SK-N-SH (cell line): Measurements from ENCODE around the gene PEX14. TPM values are rescaled to one million over a fixed set of nuclear protein-coding genes. Genes with fewer than 3 reads are reported as not detected.

Experiments
- CTCF ChIA-PET: fragments of 300-600, 350-600 bp; formaldehyde crosslinking; extraction: SDS; loops from one replicate; lab custom pipeline; 2021; lab: Yijun Ruan, JAX
- POLR2A ChIA-PET: fragments of 350-600 bp; sonication (Branson Sonifier 250); formaldehyde crosslinking; extraction: SDS; loops from one replicate; lab custom pipeline; 2020; ENCODE audit warnings: antibody characterized with exemption, inconsistent platforms; lab: Yijun Ruan, JAX
- DNase-seq: peaks from one replicate; pipeline ENCODE4 v3.0.0; 2012
- H2AFZ ChIP-seq: fragments of 200-600 bp; sonication (generic); 2 replicates; pipeline ENCODE4 v1.8.1; 2016; ENCODE audit warnings: antibody characterized with exemption, mild to moderate bottlenecking, low read depth
- H3F3A ChIP-seq: fragments of 200-600 bp; sonication (generic); replicated peaks from 2 replicates; pipeline ENCODE3; 2016; ENCODE audit warnings: antibody characterized with exemption, mild to moderate bottlenecking; ENCODE audit not compliant: insufficient read depth
- H3K27ac ChIP-seq, 2 experiments: fragments of 200-500 bp in 1 of 2; fragments of 200-600 bp in 1 of 2; sonication (Bioruptor generic) in 1 of 2; sonication (generic), shearing (Covaris generic) in 1 of 2; 2 replicates each; pipeline versions ENCODE4 v1.5.1 to v1.6.1; 2014 to 2016; ENCODE audit warnings: low read depth in 2 of 2, inconsistent platforms in 1 of 2, low read length in 1 of 2, mild to moderate bottlenecking in 1 of 2, mixed read lengths in 1 of 2
- H3K27me3 ChIP-seq: fragments of 200-600 bp; sonication (generic), shearing (Covaris generic); 2 replicates; pipeline ENCODE4 v1.6.1; 2016; ENCODE audit warnings: mixed run types; ENCODE audit not compliant: insufficient read depth
- H3K36me3 ChIP-seq, 2 experiments: fragments of 200-500 bp in 1 of 2; fragments of 200-600 bp in 1 of 2; sonication (Bioruptor generic) in 1 of 2; sonication (generic) in 1 of 2; replicated peaks in 1 of 2; 2 replicates each; pipeline versions ENCODE3 to v1.5.1; 2014 to 2016; ENCODE audit warnings: low read length in 1 of 2, mild to moderate bottlenecking in 1 of 2; ENCODE audit not compliant: insufficient read depth in 2 of 2, control insufficient read depth in 1 of 2
- H3K4me1 ChIP-seq, 2 experiments: fragments of 200-500 bp in 1 of 2; fragments of 200-600 bp in 1 of 2; sonication (Bioruptor generic) in 1 of 2; sonication (generic), shearing (Covaris generic) in 1 of 2; 2 replicates each; pipeline versions ENCODE4 v1.5.1 to v1.6.1; 2014 to 2016; ENCODE audit warnings: low read depth in 1 of 2, low read length in 1 of 2, mixed run types in 1 of 2; ENCODE audit not compliant: insufficient read depth in 2 of 2, control insufficient read depth in 1 of 2
- H3K4me2 ChIP-seq: fragments of 200-600 bp; sonication (generic), shearing (Covaris generic); 2 replicates; pipeline ENCODE4 v1.6.1; 2017; ENCODE audit warnings: mixed run types
- H3K4me3 ChIP-seq, 2 experiments: fragments of 200-500 bp in 1 of 2; fragments of 200-600 bp in 1 of 2; sonication (Bioruptor generic) in 1 of 2; sonication (generic), shearing (Covaris generic) in 1 of 2; 2 replicates each; pipeline versions ENCODE4 v1.5.1 to v1.8.1; 2014 to 2016; ENCODE audit warnings: low read depth in 2 of 2, inconsistent platforms in 1 of 2, low read length in 1 of 2, mild to moderate bottlenecking in 1 of 2, mixed read lengths in 1 of 2, moderate library complexity in 1 of 2
- H3K79me2 ChIP-seq: fragments of 200-600 bp; sonication (generic); 2 replicates; pipeline ENCODE4 v1.8.1; 2017; ENCODE audit warnings: mild to moderate bottlenecking; ENCODE audit not compliant: insufficient read depth
- H3K9ac ChIP-seq: fragments of 200-600 bp; sonication (generic); 2 replicates; pipeline ENCODE4 v1.6.1; 2017; ENCODE audit warnings: mixed run types
- H3K9me2 ChIP-seq: fragments of 200-600 bp; sonication (generic); 2 replicates; pipeline ENCODE4 v1.6.1; 2017; ENCODE audit warnings: mixed run types
- H3K9me3 ChIP-seq: fragments of 200-600 bp; sonication (generic); 2 replicates; pipeline ENCODE4 v1.6.1; 2017; ENCODE audit warnings: mixed run types, mild to moderate bottlenecking, moderate library complexity
- H4K20me1 ChIP-seq: fragments of 200-600 bp; sonication (generic); 2 replicates; pipeline ENCODE4 v1.6.1; 2017; ENCODE audit warnings: mild to moderate bottlenecking, mixed run types; ENCODE audit not compliant: insufficient read depth
- ELF1 ChIP-seq: IDR thresholded peaks from 2 replicates; pipeline ENCODE4 v1.4.0; 2012
- FOSL2 ChIP-seq: IDR thresholded peaks from 2 replicates; pipeline ENCODE4 v1.4.0; 2012; ENCODE audit warnings: low read depth, mild to moderate bottlenecking, moderate library complexity, borderline replicate concordance
- FOXJ3 ChIP-seq: sonication (generic); formaldehyde crosslinking; IDR thresholded peaks from 2 replicates; pipeline ENCODE4 v1.5.1; 2020; ENCODE audit warnings: mild to moderate bottlenecking, missing genetic modification reagents
- FOXM1 ChIP-seq: IDR thresholded peaks from 2 replicates; pipeline ENCODE4 v1.4.0; 2012; ENCODE audit warnings: low read depth, mild to moderate bottlenecking
- NFIC ChIP-seq: IDR thresholded peaks from 2 replicates; pipeline ENCODE4 v1.4.0; 2012; ENCODE audit warnings: borderline replicate concordance
- PBX3 ChIP-seq: IDR thresholded peaks from 2 replicates; pipeline ENCODE4; 2012
- POLR2AphosphoS5 ChIP-seq: IDR thresholded peaks from 2 replicates; pipeline ENCODE4 v1.6.1; 2012; ENCODE audit warnings: low read depth, low read length
- RCOR1 ChIP-seq: fragments of 150-350 bp; IDR thresholded peaks from 2 replicates; pipeline ENCODE4 v1.6.1; 2017; ENCODE audit warnings: antibody characterized with exemption, low read length
- REST ChIP-seq: IDR thresholded peaks from 2 replicates; pipeline ENCODE4 v1.6.1; 2012; ENCODE audit warnings: mild to moderate bottlenecking, low read depth, low read length, moderate library complexity
- RXRA ChIP-seq: IDR thresholded peaks from 2 replicates; pipeline ENCODE4 v1.4.0; 2012; ENCODE audit warnings: low read depth, mild to moderate bottlenecking, borderline replicate concordance
- SIN3A ChIP-seq: IDR thresholded peaks from 2 replicates; pipeline ENCODE4 v1.6.1; 2012; ENCODE audit warnings: low read depth, mild to moderate bottlenecking, low read length, moderate library complexity, borderline replicate concordance
- TEAD4 ChIP-seq: IDR thresholded peaks from 2 replicates; pipeline ENCODE4 v1.4.0; 2012; ENCODE audit warnings: mild to moderate bottlenecking, borderline replicate concordance; ENCODE audit not compliant: insufficient read depth
- YY1 ChIP-seq: IDR thresholded peaks from 2 replicates; pipeline ENCODE4 v1.4.0; 2012; ENCODE audit warnings: low read depth, mild to moderate bottlenecking
- WGBS: methylation state at CpG from one replicate; pipeline ENCODE4 v1.1.6; 2017; ENCODE audit warnings: low lambda C conversion rate; 5-methylcytosine and 5-hydroxymethylcytosine counted together
- polyA plus RNA-seq, 3 experiments: library from polyadenylated mRNA; depleted of rRNA; stranded (reverse); fragments of >200 nt; gene quantifications; 2 replicates each; pipeline ENCODE4 v1.2.3, GENCODE V29; 2012
- TF ChIP-seq, protein P1 (sequence below): fragments of 150-350 bp; IDR thresholded peaks from 2 replicates; pipeline ENCODE4 v1.6.1; 2016; ENCODE audit warnings: mild to moderate bottlenecking, low read depth, low read length
- TF ChIP-seq, protein P2 (sequence below): IDR thresholded peaks from 2 replicates; pipeline ENCODE4 v1.4.0; 2012; ENCODE audit warnings: low read depth
- TF ChIP-seq, protein P3 (sequence below): fragments of 200-600 bp; sonication (generic); IDR thresholded peaks from 2 replicates; pipeline ENCODE4 v1.6.1; 2017; ENCODE audit warnings: antibody characterized with exemption, mild to moderate bottlenecking, moderate library complexity
- TF ChIP-seq, protein P4 (sequence below): IDR thresholded peaks from 2 replicates; pipeline ENCODE4 v1.4.0; 2012; ENCODE audit warnings: low read depth, borderline replicate concordance

Gene PEX14
- polyA plus RNA-seq, 1 of the 3 experiments (the other 2 are of a cell fraction): 36.2 TPM

- TF ChIP-seq POLR2AphosphoS5 (no peak), TEAD4 (no peak), ELF1 (no peak), FOXM1 (no peak)
- TF ChIP-seq, protein P1, sequence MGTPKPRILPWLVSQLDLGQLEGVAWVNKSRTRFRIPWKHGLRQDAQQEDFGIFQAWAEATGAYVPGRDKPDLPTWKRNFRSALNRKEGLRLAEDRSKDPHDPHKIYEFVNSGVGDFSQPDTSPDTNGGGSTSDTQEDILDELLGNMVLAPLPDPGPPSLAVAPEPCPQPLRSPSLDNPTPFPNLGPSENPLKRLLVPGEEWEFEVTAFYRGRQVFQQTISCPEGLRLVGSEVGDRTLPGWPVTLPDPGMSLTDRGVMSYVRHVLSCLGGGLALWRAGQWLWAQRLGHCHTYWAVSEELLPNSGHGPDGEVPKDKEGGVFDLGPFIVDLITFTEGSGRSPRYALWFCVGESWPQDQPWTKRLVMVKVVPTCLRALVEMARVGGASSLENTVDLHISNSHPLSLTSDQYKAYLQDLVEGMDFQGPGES: no peak
- TF ChIP-seq, protein P2, sequence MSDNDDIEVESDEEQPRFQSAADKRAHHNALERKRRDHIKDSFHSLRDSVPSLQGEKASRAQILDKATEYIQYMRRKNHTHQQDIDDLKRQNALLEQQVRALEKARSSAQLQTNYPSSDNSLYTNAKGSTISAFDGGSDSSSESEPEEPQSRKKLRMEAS: no peak
Measured at GRCh38 chr1:10623686-10624145, 149.0 kb downstream of the PEX14 start (continued).

- H3K9me2 ChIP-seq: no peaks in the 10 kb centered on the region
- no peak for TF ChIP-seq FOXJ3 (CRISPR knock-in tag)
- TF ChIP-seq SIN3A: no peak
- TF ChIP-seq, protein P3, sequence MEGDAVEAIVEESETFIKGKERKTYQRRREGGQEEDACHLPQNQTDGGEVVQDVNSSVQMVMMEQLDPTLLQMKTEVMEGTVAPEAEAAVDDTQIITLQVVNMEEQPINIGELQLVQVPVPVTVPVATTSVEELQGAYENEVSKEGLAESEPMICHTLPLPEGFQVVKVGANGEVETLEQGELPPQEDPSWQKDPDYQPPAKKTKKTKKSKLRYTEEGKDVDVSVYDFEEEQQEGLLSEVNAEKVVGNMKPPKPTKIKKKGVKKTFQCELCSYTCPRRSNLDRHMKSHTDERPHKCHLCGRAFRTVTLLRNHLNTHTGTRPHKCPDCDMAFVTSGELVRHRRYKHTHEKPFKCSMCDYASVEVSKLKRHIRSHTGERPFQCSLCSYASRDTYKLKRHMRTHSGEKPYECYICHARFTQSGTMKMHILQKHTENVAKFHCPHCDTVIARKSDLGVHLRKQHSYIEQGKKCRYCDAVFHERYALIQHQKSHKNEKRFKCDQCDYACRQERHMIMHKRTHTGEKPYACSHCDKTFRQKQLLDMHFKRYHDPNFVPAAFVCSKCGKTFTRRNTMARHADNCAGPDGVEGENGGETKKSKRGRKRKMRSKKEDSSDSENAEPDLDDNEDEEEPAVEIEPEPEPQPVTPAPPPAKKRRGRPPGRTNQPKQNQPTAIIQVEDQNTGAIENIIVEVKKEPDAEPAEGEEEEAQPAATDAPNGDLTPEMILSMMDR: no peak
- no peak for TF ChIP-seq PBX3
- TF ChIP-seq, protein P2: no peak
- TF ChIP-seq FOXM1: no peak
- TF ChIP-seq RXRA: no peak
- no peak for TF ChIP-seq FOSL2
- no peak for TF ChIP-seq NFIC
- TF ChIP-seq REST: no peak
- TF ChIP-seq, protein P4, sequence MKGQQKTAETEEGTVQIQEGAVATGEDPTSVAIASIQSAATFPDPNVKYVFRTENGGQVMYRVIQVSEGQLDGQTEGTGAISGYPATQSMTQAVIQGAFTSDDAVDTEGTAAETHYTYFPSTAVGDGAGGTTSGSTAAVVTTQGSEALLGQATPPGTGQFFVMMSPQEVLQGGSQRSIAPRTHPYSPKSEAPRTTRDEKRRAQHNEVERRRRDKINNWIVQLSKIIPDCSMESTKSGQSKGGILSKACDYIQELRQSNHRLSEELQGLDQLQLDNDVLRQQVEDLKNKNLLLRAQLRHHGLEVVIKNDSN: no peak
- TF ChIP-seq RCOR1: no peak
- TF ChIP-seq YY1: no peak
- DNase-seq: no peak
- H3F3A ChIP-seq: no peaks in the 10 kb centered on the region
- no peak overlapping the region for H3K4me3 ChIP-seq
- ChIA-PET CTCF (interaction anchor here (0.7 to 0.8 kb wide), 2 partner anchors 101 to 281 kb away, joined by 3 read pairs; no protein-coding TSS in a partner anchor), POLR2A (no interaction called here)
- H3K79me2 ChIP-seq: no peaks in the 10 kb centered on the region
- H3K4me1 ChIP-seq: peaks cover 0 to 33% of the 10 kb centered on the region in 2 experiments; a peak in 1 of 4 replicates
- H3K36me3 ChIP-seq: peaks cover 0 to 2% of the 10 kb centered on the region in 2 experiments
- no peak overlapping the region for H3K9ac ChIP-seq
- no peaks in the 10 kb centered on the region for H3K9me3 ChIP-seq
- no peaks in the 10 kb centered on the region for H3K27me3 ChIP-seq
- no peaks in the 10 kb centered on the region for H4K20me1 ChIP-seq
- peak overlapping the region in 1 of 2 experiments; percentile 90; a peak in 2 of 4 replicates for H3K27ac ChIP-seq
- WGBS: 97% methylated on average over 21 of the region's 26 CpGs
- no peak overlapping the region for H2AFZ ChIP-seq
- H3K4me2 ChIP-seq: no peak overlapping the region
Measured at GRCh38 chr1:10624256-10625050, 149.7 kb downstream of the PEX14 start.
